HCT116 (cell line): ENCODE results near the gene SIL1.

ENCODE experiments used
- CTCF ChIP-seq, 3 experiments: fragments of 200-600 bp in 1 of 3; sonication (generic) in 1 of 3; IDR thresholded peaks in 2 of 3; conservative IDR thresholded peaks in 1 of 3; 2 replicates each; pipeline ENCODE4 v1.5.1; 2012 to 2017; ENCODE audit warnings: low read depth in 2 of 3, low read length in 2 of 3, antibody characterized with exemption in 1 of 3, borderline replicate concordance in 1 of 3, control low read depth in 1 of 3, mild to moderate bottlenecking in 1 of 3, mixed read lengths in 1 of 3, mixed run types in 1 of 3, moderate library complexity in 1 of 3; ENCODE audit not compliant: insufficient read depth in 1 of 3
- JUND ChIP-seq: IDR thresholded peaks from 2 replicates; pipeline ENCODE4 v1.6.1; 2012
- MAX ChIP-seq: IDR thresholded peaks from 2 replicates; pipeline ENCODE4 v1.6.1; 2012
- POLR2A ChIP-seq: IDR thresholded peaks from 2 replicates; pipeline ENCODE4 v1.7.0; 2011; ENCODE audit warnings: borderline replicate concordance; ENCODE audit not compliant: insufficient read depth, insufficient read length; ENCODE audit errors: extremely low read depth
- POLR2AphosphoS5 ChIP-seq: IDR thresholded peaks from 2 replicates; pipeline ENCODE4 v1.6.1; 2011; ENCODE audit warnings: mild to moderate bottlenecking, low read depth, low read length, moderate library complexity

GRCh38 chr5:138911441-138911840, 286.7 kb downstream of the SIL1 start:
- TF ChIP-seq CTCF (IDR thresholded peaks at IDR 0.05 in 2 of 3, conservative IDR thresholded peaks at IDR 0.05 in 1 of 3; ENCODE audit: borderline replicate concordance in 1 of 3, insufficient read depth in 1 of 3, low read depth in 2 of 3, low read length in 2 of 3) (no peak), POLR2A (no peak), POLR2AphosphoS5 (no peak), MAX (no peak), JUND (no peak)
